K562 (cell line): Measurements from ENCODE around the gene MBLAC2. TPM values are rescaled to one million over a fixed set of nuclear protein-coding genes. Genes with fewer than 3 reads are reported as not detected.

Source experiments
- ADNP ChIP-seq: fragments of 200-800 bp; sonication (Bioruptor generic); IDR thresholded peaks from 2 replicates; pipeline ENCODE4 v1.6.1; 2016; ENCODE audit warnings: missing genetic modification characterization, missing compliant biosample characterization
- ARID2 ChIP-seq: fragments of 450-650 bp; IDR thresholded peaks from 2 replicates; pipeline ENCODE4 v1.6.1; 2017; ENCODE audit warnings: antibody characterized with exemption, mild to moderate bottlenecking
- ETV1 ChIP-seq: fragments of 450-650 bp; conservative IDR thresholded peaks from 2 replicates; pipeline ENCODE4 v1.6.1; 2016; ENCODE audit warnings: missing genetic modification characterization, control low read depth, low read depth, missing compliant biosample characterization
- FOSL1 ChIP-seq: fragments of 200-800 bp; sonication (Bioruptor generic); conservative IDR thresholded peaks from 2 replicates; pipeline ENCODE4 v1.6.1; 2016; ENCODE audit warnings: missing genetic modification characterization, missing compliant biosample characterization
- NFIX ChIP-seq: fragments of 250-450 bp; sonication (Bioruptor Pico); IDR thresholded peaks from 2 replicates; pipeline ENCODE4 v1.4.0; 2020; ENCODE audit warnings: low read depth, mild to moderate bottlenecking, moderate library complexity
- RNF2 ChIP-seq: sonication (generic); IDR thresholded peaks from 2 replicates; pipeline ENCODE4 v1.6.1; 2016
- SETDB1 ChIP-seq: IDR thresholded peaks from one replicate; pipeline ENCODE4 v1.6.1; 2012; ENCODE audit warnings: low read length, control low read depth, inconsistent platforms
- SMARCE1 ChIP-seq: fragments of 450-650 bp; IDR thresholded peaks from 2 replicates; pipeline ENCODE4 v1.7.1; 2016; ENCODE audit warnings: mild to moderate bottlenecking
- SNIP1 ChIP-seq: fragments of 450-650 bp; IDR thresholded peaks from 2 replicates; pipeline ENCODE4 v1.7.1; 2017; ENCODE audit warnings: low read depth, mild to moderate bottlenecking
- THAP12 ChIP-seq: fragments of 250-450 bp; sonication (Bioruptor Pico); IDR thresholded peaks from 2 replicates; pipeline ENCODE4 v1.9.0; 2021; ENCODE audit warnings: mild to moderate bottlenecking, inconsistent platforms
- UBTF ChIP-seq, 2 experiments: IDR thresholded peaks; 2 replicates each; pipeline ENCODE4 v1.6.1; 2012; ENCODE audit warnings: improper control_type of control experiment in 2 of 2, low read depth in 2 of 2, low read length in 2 of 2, borderline replicate concordance in 1 of 2
- USF2 ChIP-seq: sonication (generic); formaldehyde crosslinking; IDR thresholded peaks from 2 replicates; pipeline ENCODE4 v1.5.0; 2020; ENCODE audit warnings: missing genetic modification reagents
- YBX1 ChIP-seq: fragments of 450-650 bp; IDR thresholded peaks from 2 replicates; pipeline ENCODE4 v1.7.1; 2016; ENCODE audit warnings: mild to moderate bottlenecking
- ZBTB34 ChIP-seq: fragments of 250-450 bp; sonication (Bioruptor Pico); IDR thresholded peaks from 2 replicates; pipeline ENCODE4 v1.8.0; 2021; ENCODE audit warnings: mild to moderate bottlenecking, moderate library complexity
- ZNF217 ChIP-seq: sonication (generic); formaldehyde crosslinking; IDR thresholded peaks from 2 replicates; pipeline ENCODE4 v1.8.0; 2022; ENCODE audit warnings: mild to moderate bottlenecking, missing genetic modification reagents
- ZNF551 ChIP-seq: fragments of 250-450 bp; sonication (Bioruptor Pico); IDR thresholded peaks from 2 replicates; pipeline ENCODE4 v1.5.0; 2021; ENCODE audit warnings: mild to moderate bottlenecking, moderate library complexity
- polyA plus RNA-seq, 8 experiments: library from polyadenylated mRNA; depleted of rRNA in 4 of 8; stranded (reverse) in 5 of 8; unstranded in 3 of 8; fragments of >200 nt; fragmentation: Nextera tagmentation in 2 of 8; fragmentation: Illumina TruSeq in 1 of 8; extraction: Ambion mirVana in 2 of 8; extraction: Trizol in 1 of 8; gene quantifications; 2 replicates each; pipeline versions ENCODE4 v1.2.1 to v1.2.3, GENCODE V29; 2011 to 2014; ENCODE audit warnings: inconsistent platforms in 1 of 8, missing spikeins in 1 of 8
- total RNA-seq, 7 experiments: library from RNA; depleted of rRNA in 6 of 7; stranded (reverse); fragments of >200 nt in 6 of 7; fragmentation: Illumina TruSeq in 2 of 7; extraction: Trizol in 2 of 7; gene quantifications; 2 replicates each; pipeline versions ENCODE4 v1.2.1 to v1.2.3, GENCODE V29; 2011 to 2021; ENCODE audit warnings: low replicate concordance in 1 of 7

Gene MBLAC2
- total and polyA plus RNA-seq, 9 of the 15 experiments (the other 6 are each of a cell fraction or from before 2014, with no cell fraction given) = 2.4 to 13.1 (median 10.3) TPM

- TF ChIP-seq THAP12 (CRISPR knock-in tag) (peak; percentile 56; the same call in 1 of the 2 replicates), SNIP1 (no peak), RNF2 (no peak), USF2 (CRISPR knock-in tag) (no peak), ZNF217 (CRISPR knock-in tag) (no peak), ARID2 (no peak), ZNF551 (no peak), UBTF (IDR thresholded peaks at IDR 0.05; ENCODE audit: borderline replicate concordance in 1 of 2, low read depth in 2 of 2, low read length in 2 of 2) (peak in 1 of 2 experiments; percentile 76; a peak in 1 of 4 replicates), SMARCE1 (0 out of 2 replicates have a peak, but pooled peaks have one; percentile 23), YBX1 (no peak), FOSL1 (tag) (no peak), ADNP (tag) (no peak), ETV1 (tag) (0 out of 2 replicates have a peak, but pooled peaks have one; percentile 29), SETDB1 (no peak), ZBTB34 (no peak), NFIX (no peak)
Observed at GRCh38 chr5:90409318-90410177, 65.0 kb downstream of the MBLAC2 start, which contains the start of gene CETN3 (continued).
